Stimulated activated CD8-positive, alpha-beta memory T cell treated with anti-CD3 and anti-CD28 coated beads, Interleukin-7, amount 100 ng/mL, for 4 hours (primary cell): ENCODE results near the gene ZNF552.
"Not testable (repeated sequence)": the region's sequence is repeated elsewhere in the genome, so short reads cannot be mapped to it uniquely, and the experiment has no call there.

ENCODE experiments used
- DNase-seq, 2 donors: peaks; one replicate each; pipeline ENCODE4 v3.0.0-alpha.2; 2020; ENCODE audit warnings: low read depth in 2 of 2

The ZNF552 gene

GRCh38 chr19:57814505-57815246 is at the start of gene ZNF552:
Gene ZNF552 (minus strand): TSS chr19:57814913. CDS start chr19:57814743, 170 bp downstream.
- peak; percentile 61 to 66 for DNase-seq

GRCh38 chr19:57862351-57862750 is 47.6 kb upstream of the ZNF552 start:
- DNase-seq, result not testable (repeated sequence)

GRCh38 chr19:57854117-57854516 is 39.4 kb upstream of the ZNF552 start:
- DNase-seq, result not testable (repeated sequence)

GRCh38 chr19:57851812-57852603 is 37.3 kb upstream of the ZNF552 start:
- not testable (repeated sequence) for DNase-seq

- no peak for DNase-seq
Observed at GRCh38 chr19:57850553-57851017, 35.9 kb upstream of the ZNF552 start.

GRCh38 chr19:57849666-57850473 is 35.2 kb upstream of the ZNF552 start, which contains the start of gene ZNF587:
Gene ZNF587 (plus strand): TSS chr19:57849859. CDS start chr19:57850039, 180 bp downstream.
- DNase-seq, result peak; percentile 71 to 75

- DNase-seq, result not testable (repeated sequence)
Observed at GRCh38 chr19:57849162-57849665, 34.5 kb upstream of the ZNF552 start.

GRCh38 chr19:57847164-57847563 is 32.5 kb upstream of the ZNF552 start:
- not testable (repeated sequence) for DNase-seq

- no peak for DNase-seq
Observed at GRCh38 chr19:57841122-57841763, 26.5 kb upstream of the ZNF552 start.

GRCh38 chr19:57838622-57839191 is 24.0 kb upstream of the ZNF552 start:
- not testable (repeated sequence) for DNase-seq

GRCh38 chr19:57836991-57837390 is 22.3 kb upstream of the ZNF552 start:
- not testable (repeated sequence) for DNase-seq

- DNase-seq, result no peak
Observed at GRCh38 chr19:57830071-57830602, 15.4 kb upstream of the ZNF552 start, which contains the start of gene ZNF587B. Gene ZNF587B (plus strand): TSS chr19:57830299. CDS start chr19:57830529, 230 bp downstream.

GRCh38 chr19:57829316-57829715 is 14.6 kb upstream of the ZNF552 start:
- no peak for DNase-seq

- DNase-seq, result no peak
Observed at GRCh38 chr19:57825511-57825910, 10.8 kb upstream of the ZNF552 start.

- not testable (repeated sequence) for DNase-seq
Observed at GRCh38 chr19:57823608-57824007, 8.9 kb upstream of the ZNF552 start.

GRCh38 chr19:57823155-57823554 is 8.4 kb upstream of the ZNF552 start:
- DNase-seq, result not testable (repeated sequence)

- DNase-seq, result not testable (repeated sequence)
Observed at GRCh38 chr19:57821501-57821900, 6.8 kb upstream of the ZNF552 start.

GRCh38 chr19:57821095-57821494 is 6.4 kb upstream of the ZNF552 start:
- not testable (repeated sequence) for DNase-seq

- no peak for DNase-seq
Observed at GRCh38 chr19:57820599-57820998, 5.9 kb upstream of the ZNF552 start.

- DNase-seq, result peak; percentile 67 to 74
Observed at GRCh38 chr19:57819475-57820148, 4.9 kb upstream of the ZNF552 start.
